ENCODE data around the gene EFHC2. TPM values are rescaled to one million over a fixed set of nuclear protein-coding genes. Genes with fewer than 3 reads are reported as not detected.

EFHC2 gene
- polyA plus RNA-seq, 1 donor (not counting 4 experiments of a cell fraction or from before 2014, with no cell fraction given) = 0.98 TPM

GRCh38 chrX:44274096-44274495, 69.4 kb downstream of the EFHC2 start:
- Histone ChIP-seq H3K79me2 (ENCODE audit: control insufficient read depth, insufficient read depth, low read length) (no peaks in the 10 kb centered on the region), H3K27me3 (ENCODE audit: control insufficient read depth, extremely low read depth, insufficient read depth, low read length) (no peaks in the 10 kb centered on the region), H3K36me3 (ENCODE audit: control insufficient read depth in 2 of 2, extremely low read depth in 1 of 2, insufficient read depth in 2 of 2, low read length in 2 of 2) (no peaks in the 10 kb centered on the region), H3K9me3 (ENCODE audit: control insufficient read depth, low read depth, low read length) (no peaks in the 10 kb centered on the region), H3K9me1 (ENCODE audit: control insufficient read depth, extremely low read depth, insufficient read depth, low read length) (no peaks in the 10 kb centered on the region), H4K20me1 (ENCODE audit: control insufficient read depth, extremely low read depth, insufficient read depth, low read length) (no peaks in the 10 kb centered on the region), H3K27ac (ENCODE audit: control insufficient read depth, insufficient read depth, low read length) (no peak overlapping the region), H3K4me2 (ENCODE audit: control insufficient read depth, extremely low read depth, insufficient read depth, low read depth, low read length) (no peak overlapping the region), H3K9ac (ENCODE audit: control insufficient read depth, extremely low read depth, insufficient read depth, low read length) (no peak overlapping the region), H2AFZ (ENCODE audit: control insufficient read depth, low read length) (no peak overlapping the region), H3K4me3 (ENCODE audit: control insufficient read depth in 2 of 3, extremely low read depth in 1 of 3, insufficient read depth in 2 of 3, low read depth in 1 of 3, low read length in 3 of 3) (no peak overlapping the region), H3K4me1 (ENCODE audit: control insufficient read depth, extremely low read depth, insufficient read depth, low read length) (no peaks in the 10 kb centered on the region)
- dilution Hi-C loops (cut with MboI; ENCODE audit: extremely low pct_ligation_motif_present, low sequenced_read_pairs) = no loop called here
- TF ChIP-seq, protein P1, sequence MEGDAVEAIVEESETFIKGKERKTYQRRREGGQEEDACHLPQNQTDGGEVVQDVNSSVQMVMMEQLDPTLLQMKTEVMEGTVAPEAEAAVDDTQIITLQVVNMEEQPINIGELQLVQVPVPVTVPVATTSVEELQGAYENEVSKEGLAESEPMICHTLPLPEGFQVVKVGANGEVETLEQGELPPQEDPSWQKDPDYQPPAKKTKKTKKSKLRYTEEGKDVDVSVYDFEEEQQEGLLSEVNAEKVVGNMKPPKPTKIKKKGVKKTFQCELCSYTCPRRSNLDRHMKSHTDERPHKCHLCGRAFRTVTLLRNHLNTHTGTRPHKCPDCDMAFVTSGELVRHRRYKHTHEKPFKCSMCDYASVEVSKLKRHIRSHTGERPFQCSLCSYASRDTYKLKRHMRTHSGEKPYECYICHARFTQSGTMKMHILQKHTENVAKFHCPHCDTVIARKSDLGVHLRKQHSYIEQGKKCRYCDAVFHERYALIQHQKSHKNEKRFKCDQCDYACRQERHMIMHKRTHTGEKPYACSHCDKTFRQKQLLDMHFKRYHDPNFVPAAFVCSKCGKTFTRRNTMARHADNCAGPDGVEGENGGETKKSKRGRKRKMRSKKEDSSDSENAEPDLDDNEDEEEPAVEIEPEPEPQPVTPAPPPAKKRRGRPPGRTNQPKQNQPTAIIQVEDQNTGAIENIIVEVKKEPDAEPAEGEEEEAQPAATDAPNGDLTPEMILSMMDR (optimal IDR thresholded peaks at IDR 0.05 in 1 of 3, IDR thresholded peaks at IDR 0.05 in 1 of 3, conservative IDR thresholded peaks at IDR 0.05 in 1 of 3; ENCODE audit: extremely low read depth in 1 of 3, insufficient read depth in 2 of 3, low read length in 3 of 3) = no peak
- no peak for TF ChIP-seq EZH2 (IDR thresholded peaks at IDR 0.05; ENCODE audit: low read length)
- DNase-seq (ENCODE audit: low read depth, low spot score) (no peak), FAIRE-seq (no peak)

DNA sequence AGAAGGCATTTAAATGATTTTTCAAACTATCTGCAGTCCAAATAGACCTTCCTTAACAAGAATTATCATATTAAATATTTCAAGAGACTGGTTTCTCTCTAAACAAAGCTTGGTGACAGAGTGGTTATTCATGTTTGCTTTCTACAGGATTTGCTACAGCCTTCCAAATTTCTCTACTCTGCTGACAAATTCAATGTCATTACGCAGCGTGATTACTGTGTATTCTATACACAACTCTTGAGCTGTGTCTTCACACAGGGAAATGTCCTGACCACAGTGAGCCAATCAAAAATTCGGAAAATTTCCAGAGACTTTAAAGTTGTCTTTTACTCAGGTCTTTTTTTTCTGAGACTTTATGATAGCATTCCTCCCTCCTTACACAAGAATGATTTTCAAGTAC, 75.6 kb downstream of the EFHC2 start:
- TF ChIP-seq, protein P1 (optimal IDR thresholded peaks at IDR 0.05 in 1 of 3, IDR thresholded peaks at IDR 0.05 in 1 of 3, conservative IDR thresholded peaks at IDR 0.05 in 1 of 3; ENCODE audit: extremely low read depth in 1 of 3, insufficient read depth in 2 of 3, low read length in 3 of 3) = no peak
- no peak for TF ChIP-seq EZH2 (IDR thresholded peaks at IDR 0.05; ENCODE audit: low read length)
- Histone ChIP-seq H3K27me3 (ENCODE audit: control insufficient read depth, extremely low read depth, insufficient read depth, low read length) (no peaks in the 10 kb centered on the region), H3K9me1 (ENCODE audit: control insufficient read depth, extremely low read depth, insufficient read depth, low read length) (no peaks in the 10 kb centered on the region), H3K79me2 (ENCODE audit: control insufficient read depth, insufficient read depth, low read length) (no peaks in the 10 kb centered on the region), H2AFZ (ENCODE audit: control insufficient read depth, low read length) (no peak overlapping the region), H3K9me3 (ENCODE audit: control insufficient read depth, low read depth, low read length) (no peaks in the 10 kb centered on the region), H3K4me1 (ENCODE audit: control insufficient read depth, extremely low read depth, insufficient read depth, low read length) (no peaks in the 10 kb centered on the region), H4K20me1 (ENCODE audit: control insufficient read depth, extremely low read depth, insufficient read depth, low read length) (no peaks in the 10 kb centered on the region), H3K27ac (ENCODE audit: control insufficient read depth, insufficient read depth, low read length) (no peak overlapping the region), H3K4me2 (ENCODE audit: control insufficient read depth, extremely low read depth, insufficient read depth, low read depth, low read length) (no peak overlapping the region), H3K4me3 (ENCODE audit: control insufficient read depth in 2 of 3, extremely low read depth in 1 of 3, insufficient read depth in 2 of 3, low read depth in 1 of 3, low read length in 3 of 3) (no peak overlapping the region), H3K36me3 (ENCODE audit: control insufficient read depth in 2 of 2, extremely low read depth in 1 of 2, insufficient read depth in 2 of 2, low read length in 2 of 2) (no peaks in the 10 kb centered on the region), H3K9ac (ENCODE audit: control insufficient read depth, extremely low read depth, insufficient read depth, low read length) (no peak overlapping the region)
- FAIRE-seq (no peak), DNase-seq (ENCODE audit: low read depth, low spot score) (no peak)
- dilution Hi-C loops (cut with MboI; ENCODE audit: extremely low pct_ligation_motif_present, low sequenced_read_pairs) = no loop called here
